Lower leg skin (tissue), 3 donors: ENCODE results near the gene UPK3A.

Source experiments
- POLR2A ChIP-seq, 2 donors: fragments of 450-650 bp; IDR thresholded peaks; one replicate each; pipeline ENCODE4 v1.6.1; 2016 to 2017; ENCODE audit warnings: antibody characterized with exemption in 2 of 2, mild to moderate bottlenecking in 1 of 2, moderate library complexity in 1 of 2
- TF ChIP-seq, protein P1 (sequence below), 3 donors: fragments of 450-650 bp; IDR thresholded peaks; one replicate each; pipeline ENCODE4 v1.5.1; 2016; ENCODE audit warnings: antibody characterized with exemption in 3 of 3, mild to moderate bottlenecking in 3 of 3, moderate library complexity in 2 of 3

DNA sequence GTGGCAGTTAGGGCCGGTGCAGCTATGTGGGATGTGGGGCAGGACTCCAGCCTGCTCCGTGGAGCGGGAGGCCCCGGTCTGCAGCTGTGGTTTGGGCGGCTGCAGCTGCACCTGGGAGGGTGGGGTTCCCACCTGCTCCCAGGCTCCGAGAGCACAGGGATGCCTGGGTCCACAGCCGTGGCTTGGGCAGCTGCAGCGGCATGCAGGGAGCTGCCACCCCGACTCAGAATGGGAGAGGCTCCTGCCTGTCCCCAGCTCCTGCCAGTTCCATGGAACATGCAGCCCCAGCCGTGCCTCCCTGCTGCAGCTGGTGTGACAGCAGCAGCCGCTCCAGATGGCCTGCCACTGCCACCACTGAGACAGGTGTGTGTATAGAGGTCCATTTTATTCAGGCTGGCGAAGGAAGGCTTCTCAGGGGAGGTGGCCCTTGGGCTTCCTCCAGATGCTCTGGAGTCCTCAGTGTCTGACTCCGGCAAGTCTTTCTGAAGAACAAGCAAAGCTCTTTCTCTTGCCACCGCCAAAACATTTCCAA is 21.8 kb upstream of the UPK3A start:
- TF ChIP-seq, protein P1, sequence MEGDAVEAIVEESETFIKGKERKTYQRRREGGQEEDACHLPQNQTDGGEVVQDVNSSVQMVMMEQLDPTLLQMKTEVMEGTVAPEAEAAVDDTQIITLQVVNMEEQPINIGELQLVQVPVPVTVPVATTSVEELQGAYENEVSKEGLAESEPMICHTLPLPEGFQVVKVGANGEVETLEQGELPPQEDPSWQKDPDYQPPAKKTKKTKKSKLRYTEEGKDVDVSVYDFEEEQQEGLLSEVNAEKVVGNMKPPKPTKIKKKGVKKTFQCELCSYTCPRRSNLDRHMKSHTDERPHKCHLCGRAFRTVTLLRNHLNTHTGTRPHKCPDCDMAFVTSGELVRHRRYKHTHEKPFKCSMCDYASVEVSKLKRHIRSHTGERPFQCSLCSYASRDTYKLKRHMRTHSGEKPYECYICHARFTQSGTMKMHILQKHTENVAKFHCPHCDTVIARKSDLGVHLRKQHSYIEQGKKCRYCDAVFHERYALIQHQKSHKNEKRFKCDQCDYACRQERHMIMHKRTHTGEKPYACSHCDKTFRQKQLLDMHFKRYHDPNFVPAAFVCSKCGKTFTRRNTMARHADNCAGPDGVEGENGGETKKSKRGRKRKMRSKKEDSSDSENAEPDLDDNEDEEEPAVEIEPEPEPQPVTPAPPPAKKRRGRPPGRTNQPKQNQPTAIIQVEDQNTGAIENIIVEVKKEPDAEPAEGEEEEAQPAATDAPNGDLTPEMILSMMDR (IDR thresholded peaks at IDR 0.05), result no peak
- no peak for TF ChIP-seq POLR2A (IDR thresholded peaks at IDR 0.05)
